A673 (cell line): Measurements from ENCODE around the gene TMEM30B.

Experiments
- EZH2 ChIP-seq: fragments of 200-600 bp; sonication (generic); IDR thresholded peaks from 2 replicates; pipeline ENCODE4 v1.6.1; 2017; ENCODE audit warnings: borderline replicate concordance, low read depth, mild to moderate bottlenecking, mixed read lengths, antibody characterized with exemption, low read length; ENCODE audit not compliant: poor library complexity, severe bottlenecking
- TF ChIP-seq, protein P1 (sequence below): fragments of 300-800, 200-600 bp; sonication (generic); conservative IDR thresholded peaks from 2 replicates; pipeline ENCODE4 v1.5.1; 2017; ENCODE audit warnings: low read depth, mild to moderate bottlenecking, antibody characterized with exemption, low read length, moderate library complexity, mixed read lengths

DNA sequence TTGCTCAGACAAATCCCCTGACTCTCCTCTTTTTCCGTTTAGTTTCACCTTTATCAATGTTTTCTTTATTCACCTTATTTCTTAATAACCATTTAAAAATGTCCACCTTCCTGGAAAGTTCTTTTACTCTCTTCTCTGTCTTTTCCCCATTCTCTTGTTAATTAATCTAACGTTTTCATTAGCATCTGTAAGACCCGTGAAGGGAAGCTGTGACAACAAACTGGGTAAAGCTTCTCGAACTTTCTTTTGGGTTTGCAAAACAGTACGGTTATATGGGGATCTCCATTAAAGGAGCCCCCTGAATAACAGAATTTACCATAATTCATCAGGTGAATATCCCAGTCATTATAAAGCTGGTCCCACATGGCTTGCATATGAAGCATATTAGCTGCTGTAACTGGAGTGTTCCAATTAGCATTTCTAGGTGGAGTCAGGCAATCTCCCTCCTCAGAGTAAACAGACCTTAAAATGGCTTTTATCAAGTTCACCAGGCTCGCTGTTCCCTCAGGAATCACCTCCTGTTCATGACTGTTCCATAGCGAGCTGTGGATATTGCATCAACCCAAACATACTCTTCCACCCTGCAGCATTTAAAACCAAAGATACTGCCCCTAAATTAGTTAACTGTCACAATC, 42.4 kb downstream of the TMEM30B start:
- no peak for TF ChIP-seq EZH2
- TF ChIP-seq, protein P1, sequence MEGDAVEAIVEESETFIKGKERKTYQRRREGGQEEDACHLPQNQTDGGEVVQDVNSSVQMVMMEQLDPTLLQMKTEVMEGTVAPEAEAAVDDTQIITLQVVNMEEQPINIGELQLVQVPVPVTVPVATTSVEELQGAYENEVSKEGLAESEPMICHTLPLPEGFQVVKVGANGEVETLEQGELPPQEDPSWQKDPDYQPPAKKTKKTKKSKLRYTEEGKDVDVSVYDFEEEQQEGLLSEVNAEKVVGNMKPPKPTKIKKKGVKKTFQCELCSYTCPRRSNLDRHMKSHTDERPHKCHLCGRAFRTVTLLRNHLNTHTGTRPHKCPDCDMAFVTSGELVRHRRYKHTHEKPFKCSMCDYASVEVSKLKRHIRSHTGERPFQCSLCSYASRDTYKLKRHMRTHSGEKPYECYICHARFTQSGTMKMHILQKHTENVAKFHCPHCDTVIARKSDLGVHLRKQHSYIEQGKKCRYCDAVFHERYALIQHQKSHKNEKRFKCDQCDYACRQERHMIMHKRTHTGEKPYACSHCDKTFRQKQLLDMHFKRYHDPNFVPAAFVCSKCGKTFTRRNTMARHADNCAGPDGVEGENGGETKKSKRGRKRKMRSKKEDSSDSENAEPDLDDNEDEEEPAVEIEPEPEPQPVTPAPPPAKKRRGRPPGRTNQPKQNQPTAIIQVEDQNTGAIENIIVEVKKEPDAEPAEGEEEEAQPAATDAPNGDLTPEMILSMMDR = no peak
